ENCODE results near the gene SLC16A11. TPM values are rescaled to one million over a fixed set of nuclear protein-coding genes. Genes with fewer than 3 reads are reported as not detected.

SLC16A11 gene
- total and polyA plus RNA-seq, 2 donors (not counting 1 experiment from before 2014, with no cell fraction given) = 0.17 TPM; not detected in 1

- H4K20me1 ChIP-seq (ENCODE audit: control insufficient read depth, extremely low read depth, insufficient read depth, low read length) = no peaks in the 10 kb centered on the region
- H3K9me3 ChIP-seq (ENCODE audit: control insufficient read depth, insufficient read depth, low read depth, low read length) = no peaks in the 10 kb centered on the region
- H3K4me2 ChIP-seq (ENCODE audit: extremely low read depth, insufficient read depth, low read length) = no peak overlapping the region
- TF ChIP-seq EZH2 (IDR thresholded peaks at IDR 0.05; ENCODE audit: low read length, missing control alignments) (no peak), CTCF (conservative IDR thresholded peaks at IDR 0.05 in 1 of 2, IDR thresholded peaks at IDR 0.05 in 1 of 2; ENCODE audit: low read depth in 1 of 2, low read length in 2 of 2) (no peak)
- no peaks in the 10 kb centered on the region for H3K36me3 ChIP-seq (ENCODE audit: control insufficient read depth, insufficient read depth, low read length)
- no peaks in the 10 kb centered on the region for H3K27me3 ChIP-seq (ENCODE audit: control insufficient read depth, insufficient read depth, low read length)
- H3K79me2 ChIP-seq (ENCODE audit: control insufficient read depth, insufficient read depth, low read length) = no peaks in the 10 kb centered on the region
- H3K27ac ChIP-seq (ENCODE audit: insufficient read depth, low read length) = no peak overlapping the region
- H3K9ac ChIP-seq (ENCODE audit: insufficient read depth, low read length) = no peak overlapping the region
- H2AFZ ChIP-seq (ENCODE audit: low read length) = no peak overlapping the region
- peak; percentile 32 to 38 for DNase-seq (ENCODE audit: low read depth in 2 of 2)
- H3K4me3 ChIP-seq (replicated peaks in 1 of 4; ENCODE audit: control extremely low read depth in 1 of 4, insufficient read depth in 1 of 4, low read depth in 3 of 4, low read length in 4 of 4) = no peak overlapping the region
- no peaks in the 10 kb centered on the region for H3K4me1 ChIP-seq (ENCODE audit: control insufficient read depth, extremely low read depth, insufficient read depth, low read length)
Observed at GRCh38 chr17:7084088-7084487, 40.2 kb upstream of the SLC16A11 start.

- H3K9ac ChIP-seq (ENCODE audit: insufficient read depth, low read length) = no peak overlapping the region
- H3K36me3 ChIP-seq (ENCODE audit: control insufficient read depth, insufficient read depth, low read length) = no peaks in the 10 kb centered on the region
- no peaks in the 10 kb centered on the region for H3K27me3 ChIP-seq (ENCODE audit: control insufficient read depth, insufficient read depth, low read length)
- H2AFZ ChIP-seq (ENCODE audit: low read length) = no peak overlapping the region
- H3K9me3 ChIP-seq (ENCODE audit: control insufficient read depth, insufficient read depth, low read depth, low read length) = no peaks in the 10 kb centered on the region
- no peak overlapping the region for H3K27ac ChIP-seq (ENCODE audit: insufficient read depth, low read length)
- peak in 1 of 2 donors; percentile 56 for DNase-seq (ENCODE audit: low read depth in 2 of 2)
- H3K4me2 ChIP-seq (ENCODE audit: extremely low read depth, insufficient read depth, low read length) = no peak overlapping the region
- no peaks in the 10 kb centered on the region for H4K20me1 ChIP-seq (ENCODE audit: control insufficient read depth, extremely low read depth, insufficient read depth, low read length)
- H3K4me3 ChIP-seq (replicated peaks in 1 of 4; ENCODE audit: control extremely low read depth in 1 of 4, insufficient read depth in 1 of 4, low read depth in 3 of 4, low read length in 4 of 4) = no peak overlapping the region
- no peaks in the 10 kb centered on the region for H3K79me2 ChIP-seq (ENCODE audit: control insufficient read depth, insufficient read depth, low read length)
- no peaks in the 10 kb centered on the region for H3K4me1 ChIP-seq (ENCODE audit: control insufficient read depth, extremely low read depth, insufficient read depth, low read length)
- no peak for TF ChIP-seq CTCF (conservative IDR thresholded peaks at IDR 0.05 in 1 of 2, IDR thresholded peaks at IDR 0.05 in 1 of 2; ENCODE audit: low read depth in 1 of 2, low read length in 2 of 2)
- TF ChIP-seq EZH2 (IDR thresholded peaks at IDR 0.05; ENCODE audit: low read length, missing control alignments) = no peak
Observed at GRCh38 chr17:7083592-7083991, 39.7 kb upstream of the SLC16A11 start.

DNA sequence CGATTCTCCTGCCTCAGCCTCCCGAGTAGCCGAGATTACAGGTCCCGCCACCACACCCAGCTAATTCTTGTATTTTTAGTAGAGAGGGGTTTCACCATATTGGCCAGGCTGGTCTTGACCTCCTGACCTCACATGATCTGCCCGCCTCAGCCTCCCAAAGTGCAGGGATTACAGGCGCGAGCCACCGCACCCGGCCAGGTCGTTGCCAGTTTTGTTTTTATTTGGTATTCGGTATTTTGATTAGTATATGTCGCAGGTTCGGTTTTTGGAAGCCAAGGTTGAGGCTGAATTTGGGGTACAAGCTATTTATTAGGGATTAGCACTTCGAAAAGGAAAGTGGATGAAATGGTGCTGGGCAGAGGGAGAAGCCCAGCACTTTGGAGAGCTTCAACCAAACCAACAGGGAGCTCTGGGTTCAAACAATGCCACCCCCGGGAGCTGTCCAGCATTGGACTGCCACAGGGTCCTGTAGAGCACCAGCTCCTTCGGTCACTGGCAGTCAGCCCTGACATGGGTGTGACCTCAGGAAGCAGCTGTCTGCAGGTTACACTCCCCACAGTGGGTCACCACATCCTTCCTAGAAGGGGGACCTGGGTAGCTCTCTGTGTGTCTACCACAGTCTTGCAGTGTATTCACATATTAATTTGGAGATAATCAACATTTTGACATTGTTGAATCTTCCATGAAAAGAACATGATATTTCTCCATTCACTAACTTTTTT is 37.6 kb upstream of the SLC16A11 start:
- Histone ChIP-seq H3K9me3 (ENCODE audit: control insufficient read depth, insufficient read depth, low read depth, low read length) (no peaks in the 10 kb centered on the region), H2AFZ (ENCODE audit: low read length) (no peak overlapping the region), H3K9ac (ENCODE audit: insufficient read depth, low read length) (no peak overlapping the region), H3K79me2 (ENCODE audit: control insufficient read depth, insufficient read depth, low read length) (no peaks in the 10 kb centered on the region), H3K27ac (ENCODE audit: insufficient read depth, low read length) (no peak overlapping the region), H3K36me3 (ENCODE audit: control insufficient read depth, insufficient read depth, low read length) (no peaks in the 10 kb centered on the region), H4K20me1 (ENCODE audit: control insufficient read depth, extremely low read depth, insufficient read depth, low read length) (no peaks in the 10 kb centered on the region), H3K27me3 (ENCODE audit: control insufficient read depth, insufficient read depth, low read length) (no peaks in the 10 kb centered on the region), H3K4me1 (ENCODE audit: control insufficient read depth, extremely low read depth, insufficient read depth, low read length) (no peaks in the 10 kb centered on the region), H3K4me3 (replicated peaks in 1 of 4; ENCODE audit: control extremely low read depth in 1 of 4, insufficient read depth in 1 of 4, low read depth in 3 of 4, low read length in 4 of 4) (no peak overlapping the region), H3K4me2 (ENCODE audit: extremely low read depth, insufficient read depth, low read length) (no peak overlapping the region)
- no peak for DNase-seq (ENCODE audit: low read depth in 2 of 2)
- TF ChIP-seq CTCF (conservative IDR thresholded peaks at IDR 0.05 in 1 of 2, IDR thresholded peaks at IDR 0.05 in 1 of 2; ENCODE audit: low read depth in 1 of 2, low read length in 2 of 2) (no peak), EZH2 (IDR thresholded peaks at IDR 0.05; ENCODE audit: low read length, missing control alignments) (no peak)

All from fibroblast of lung (primary cell).